Activated CD4-positive, alpha-beta T cell treated with anti-CD3 and anti-CD28 coated beads, Interleukin-2, amount 10 ng/mL, durations not matched to agents 24 days and 14 days (primary cell): ENCODE data around the gene MTCL1. TPM values are rescaled to one million over a fixed set of nuclear protein-coding genes. Genes with fewer than 3 reads are reported as not detected.

ENCODE experiments used
- DNase-seq: peaks from one replicate; pipeline ENCODE4 v3.0.0; 2022
- H3K27ac Mint-ChIP-seq: one replicate; pipeline ENCODE4 v1.8.0; 2022; ENCODE audit warnings: mild to moderate bottlenecking, mixed read lengths
- H3K27me3 Mint-ChIP-seq: one replicate; pipeline ENCODE4 v1.8.0; 2022; ENCODE audit warnings: mixed read lengths
- H3K36me3 Mint-ChIP-seq: one replicate; pipeline ENCODE4 v1.8.0; 2022; ENCODE audit warnings: low read depth, mild to moderate bottlenecking, mixed read lengths
- H3K4me1 Mint-ChIP-seq: one replicate; pipeline ENCODE4 v1.8.0; 2021; ENCODE audit warnings: mixed read lengths
- H3K4me3 Mint-ChIP-seq: one replicate; pipeline ENCODE4 v1.8.0; 2022; ENCODE audit warnings: mild to moderate bottlenecking, moderate library complexity, mixed read lengths
- H3K9me3 Mint-ChIP-seq: one replicate; pipeline ENCODE4 v1.8.0; 2021; ENCODE audit warnings: mixed read lengths
- intact Hi-C: fragments of 100-400 bp; cut with micrococcal nuclease; formaldehyde crosslinking; loops from one replicate; pipeline ENCODE4 v1.15.1; 2023
- total RNA-seq: library from RNA; stranded (reverse); gene quantifications from 2 replicates; pipeline ENCODE4 v1.2.3, GENCODE V29; 2022

Gene MTCL1
- total RNA-seq, 1 donor from 2014 or later: 0.09 TPM

DNA sequence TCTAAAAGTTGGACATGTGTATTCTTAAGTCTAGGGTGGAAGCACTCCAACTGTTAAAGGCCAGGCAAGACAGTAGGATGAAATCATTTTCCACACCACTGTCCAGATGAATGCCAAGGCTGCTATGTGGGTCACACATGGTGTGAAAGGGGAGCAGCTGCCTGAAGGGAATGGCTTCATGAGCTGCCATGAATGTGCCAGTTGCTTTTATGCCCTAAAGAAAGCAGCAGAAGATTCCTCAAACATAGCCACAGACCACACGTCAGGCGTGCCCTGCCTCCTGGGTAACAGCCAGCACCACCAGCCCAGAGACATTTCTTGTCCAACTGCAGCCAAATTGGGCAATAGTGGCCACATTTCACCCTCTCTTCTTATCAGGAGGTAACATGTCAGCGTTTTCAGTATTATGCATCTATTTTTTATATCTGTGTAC is 130.2 kb downstream of the MTCL1 start:
- Mint-ChIP-seq H3K9me3 (peaks cover 9% of the 10 kb centered on the region), H3K4me3 (no peak overlapping the region), H3K36me3 (no peaks in the 10 kb centered on the region), H3K27ac (no peak overlapping the region), H3K27me3 (peaks cover 1% of the 10 kb centered on the region), H3K4me1 (no peaks in the 10 kb centered on the region)
- intact Hi-C loops: no loop called here
- no peak for DNase-seq

DNA sequence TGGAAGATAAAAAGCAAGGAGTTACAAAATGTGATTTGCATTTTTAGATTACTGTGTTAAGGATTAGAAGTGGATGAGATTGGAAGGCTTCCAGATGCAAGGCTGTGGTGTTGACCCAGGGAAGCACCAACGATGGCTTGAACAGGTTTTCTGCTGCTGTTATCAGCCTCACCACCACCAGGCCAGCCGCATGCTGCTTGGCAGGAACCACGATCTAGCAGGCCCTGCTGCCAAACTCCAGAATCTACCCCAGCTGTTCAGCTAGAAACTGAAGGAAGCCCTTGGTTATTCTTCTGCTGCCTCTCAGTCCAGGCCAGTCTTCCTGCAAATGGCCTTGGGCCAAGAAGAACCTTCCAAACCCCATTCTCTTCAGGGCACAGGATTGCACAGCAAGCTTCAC is 133.9 kb downstream of the MTCL1 start:
- no peak for DNase-seq
- intact Hi-C loops: no loop called here
- Mint-ChIP-seq H3K27me3 (peaks cover 4% of the 10 kb centered on the region), H3K36me3 (no peaks in the 10 kb centered on the region), H3K4me1 (no peaks in the 10 kb centered on the region), H3K9me3 (peaks cover 9% of the 10 kb centered on the region), H3K27ac (no peak overlapping the region), H3K4me3 (no peak overlapping the region)

DNA sequence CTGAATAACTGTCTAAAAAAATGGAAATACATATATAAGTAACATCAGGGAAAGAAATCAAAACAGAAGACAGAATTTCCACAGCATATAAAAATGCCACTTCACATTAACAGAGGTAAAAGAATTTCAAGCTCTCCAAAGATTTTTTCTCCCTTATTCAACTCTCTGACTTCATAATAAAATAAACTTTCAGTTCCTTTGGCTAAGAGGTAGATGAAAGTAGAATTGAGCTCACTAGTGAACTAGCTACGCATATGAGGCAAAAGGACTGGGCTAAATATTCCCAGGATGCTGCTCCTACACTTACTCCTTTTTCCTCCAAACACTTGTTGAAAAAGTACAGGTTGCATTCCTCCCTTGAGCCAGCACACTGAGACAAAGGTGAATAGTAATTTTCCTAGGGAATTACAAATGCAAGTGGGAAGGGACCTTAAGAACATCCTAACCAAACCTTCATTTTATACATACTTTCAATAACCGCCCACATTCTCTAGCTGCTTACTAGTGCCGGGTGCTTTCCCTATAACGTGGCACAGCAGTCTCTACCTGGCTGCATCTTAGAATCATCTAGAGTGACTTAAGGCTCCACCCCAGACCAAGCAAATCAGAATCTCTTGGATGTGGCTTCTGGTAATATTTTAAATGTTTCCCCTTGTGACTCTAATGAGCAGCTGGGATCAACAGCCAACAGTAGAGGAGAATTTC is 136.6 kb downstream of the MTCL1 start:
- Mint-ChIP-seq H3K9me3 (peaks cover 4% of the 10 kb centered on the region), H3K27me3 (peaks cover 2% of the 10 kb centered on the region), H3K36me3 (no peaks in the 10 kb centered on the region), H3K4me3 (no peak overlapping the region), H3K27ac (no peak overlapping the region), H3K4me1 (no peaks in the 10 kb centered on the region)
- DNase-seq: no peak
- intact Hi-C loops: no loop called here

DNA sequence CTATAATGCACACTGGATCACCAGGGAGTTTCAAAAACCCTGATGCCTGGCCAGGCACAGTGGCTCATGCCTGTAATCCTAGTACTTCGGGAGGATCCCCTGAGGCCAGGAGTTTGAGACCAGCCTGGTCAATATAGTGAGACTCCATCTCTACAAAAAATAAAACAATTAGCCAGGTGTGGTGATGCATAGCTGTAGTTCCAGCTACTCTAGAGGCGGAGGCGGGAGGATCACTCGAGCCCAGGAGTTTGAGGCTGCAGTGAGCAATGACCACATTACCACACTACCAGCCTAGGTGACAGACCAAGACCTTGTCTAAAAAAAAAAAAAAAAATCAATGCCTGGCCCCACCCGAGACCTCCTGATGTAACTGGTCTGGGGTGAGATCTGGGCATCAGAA is 137.2 kb downstream of the MTCL1 start:
- H3K36me3 Mint-ChIP-seq: no peaks in the 10 kb centered on the region
- DNase-seq: no peak
- H3K9me3 Mint-ChIP-seq: no peaks in the 10 kb centered on the region
- intact Hi-C loops: no loop called here
- H3K27me3 Mint-ChIP-seq: peaks cover 2% of the 10 kb centered on the region
- H3K4me1 Mint-ChIP-seq: no peaks in the 10 kb centered on the region
- no peak overlapping the region for H3K27ac Mint-ChIP-seq
- no peak overlapping the region for H3K4me3 Mint-ChIP-seq

DNA sequence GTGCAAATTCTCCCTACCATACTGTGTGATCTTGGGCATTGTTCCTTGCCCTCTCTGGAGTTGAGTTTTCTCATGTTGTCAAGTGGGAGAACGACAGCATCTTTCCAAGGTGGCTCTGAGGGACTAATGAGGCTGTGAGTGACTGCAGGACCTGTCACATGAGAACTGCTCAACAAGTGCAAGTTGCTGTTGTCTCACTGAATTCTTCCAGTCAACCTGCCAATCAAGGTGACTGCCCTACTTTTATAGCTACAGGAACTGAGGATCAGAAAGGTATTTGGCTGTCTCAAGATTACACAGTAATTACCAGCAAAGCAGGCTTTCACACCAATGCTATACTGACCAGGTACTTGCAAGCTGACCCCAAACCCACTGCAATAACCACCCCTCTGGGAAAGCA is 137.6 kb downstream of the MTCL1 start:
- Mint-ChIP-seq H3K9me3 (no peaks in the 10 kb centered on the region), H3K4me3 (no peak overlapping the region), H3K27ac (no peak overlapping the region), H3K36me3 (no peaks in the 10 kb centered on the region), H3K27me3 (peaks cover 2% of the 10 kb centered on the region), H3K4me1 (no peaks in the 10 kb centered on the region)
- intact Hi-C loops: no loop called here
- no peak for DNase-seq

DNA sequence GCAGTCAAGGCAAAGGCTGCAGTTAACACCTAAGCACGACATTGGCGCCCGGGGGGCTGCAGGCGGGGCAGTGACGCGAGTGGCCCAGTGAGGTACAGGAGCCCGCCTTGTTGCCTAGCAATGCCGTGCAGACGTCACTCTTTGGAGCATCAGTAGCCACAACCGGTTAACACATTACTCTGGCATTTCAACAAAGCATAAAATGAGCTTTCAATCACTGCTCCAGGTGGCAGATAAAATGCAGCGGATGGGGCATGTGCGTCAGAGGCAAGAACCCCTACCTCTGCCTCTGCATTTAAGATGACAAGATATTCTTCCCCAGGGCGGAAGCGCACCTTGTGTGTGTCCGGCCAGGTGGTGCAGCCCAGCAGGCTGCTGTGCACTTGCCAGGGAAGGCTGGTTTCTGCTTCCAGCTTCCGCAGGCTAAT is 139.4 kb downstream of the MTCL1 start:
- no peaks in the 10 kb centered on the region for H3K36me3 Mint-ChIP-seq
- no peak overlapping the region for H3K27ac Mint-ChIP-seq
- intact Hi-C loops: no loop called here
- peaks cover 4% of the 10 kb centered on the region for H3K27me3 Mint-ChIP-seq
- no peaks in the 10 kb centered on the region for H3K9me3 Mint-ChIP-seq
- H3K4me3 Mint-ChIP-seq: no peak overlapping the region
- no peaks in the 10 kb centered on the region for H3K4me1 Mint-ChIP-seq
- DNase-seq: no peak

DNA sequence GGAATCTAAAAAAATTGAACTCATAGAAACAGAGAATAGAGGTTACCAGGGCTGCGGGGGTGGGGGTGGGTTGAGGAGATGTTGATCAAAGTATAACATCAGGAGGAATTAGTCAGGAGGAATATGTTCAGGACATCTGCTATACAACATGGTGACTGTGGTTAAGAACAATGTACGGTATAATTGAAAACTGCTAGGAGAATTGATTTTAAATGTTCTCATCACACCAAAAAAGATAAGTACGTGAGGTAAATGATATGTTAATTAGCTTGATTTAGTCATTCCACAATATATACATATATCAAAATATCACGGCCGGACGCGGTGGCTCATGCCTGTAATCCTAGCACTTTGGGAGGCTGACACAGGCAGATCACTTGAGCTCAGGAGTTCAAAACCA is 140.2 kb downstream of the MTCL1 start:
- H3K27me3 Mint-ChIP-seq: peaks cover 4% of the 10 kb centered on the region
- intact Hi-C loops: no loop called here

DNA sequence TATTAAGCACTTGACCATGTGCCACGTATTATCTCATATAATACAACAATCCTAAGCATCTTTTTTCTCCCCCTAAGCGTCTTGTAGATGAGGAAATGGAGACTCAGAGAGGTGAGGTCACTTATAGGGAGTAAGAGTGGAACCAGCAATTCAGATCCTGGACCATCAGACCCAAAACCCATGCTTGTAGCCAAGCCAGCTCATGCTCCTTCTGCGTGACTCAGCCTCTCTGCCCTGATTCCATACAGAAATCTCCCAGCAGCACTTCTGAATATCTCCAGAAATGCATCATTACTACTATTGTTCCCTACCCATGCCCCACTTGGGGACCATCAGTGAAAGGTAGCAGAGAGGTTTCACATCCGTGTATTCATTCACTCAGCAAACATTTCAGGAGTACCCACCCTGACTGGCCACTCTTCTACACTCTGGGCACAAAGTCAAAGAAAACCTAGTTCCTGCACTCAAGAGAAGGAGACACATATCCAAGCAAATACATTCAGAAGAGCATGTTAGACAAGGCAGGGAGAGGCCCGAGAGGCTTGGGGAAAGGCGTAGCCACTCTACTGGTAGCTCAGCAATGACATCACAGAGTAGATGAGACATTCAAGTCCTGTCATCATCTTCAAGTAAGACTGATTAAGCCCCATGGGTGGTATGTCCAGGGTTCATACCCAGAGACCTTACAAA is 141.9 kb downstream of the MTCL1 start:
- DNase-seq: no peak
- Mint-ChIP-seq H3K36me3 (no peaks in the 10 kb centered on the region), H3K9me3 (no peaks in the 10 kb centered on the region), H3K4me1 (no peaks in the 10 kb centered on the region), H3K27me3 (peaks cover 2% of the 10 kb centered on the region), H3K4me3 (no peak overlapping the region), H3K27ac (no peak overlapping the region)
- intact Hi-C loops: no loop called here

More for the DNA sequence above, 140.2 kb downstream of the MTCL1 start:
- no peak for DNase-seq
- no peak overlapping the region for H3K27ac Mint-ChIP-seq
- no peak overlapping the region for H3K4me3 Mint-ChIP-seq
- no peaks in the 10 kb centered on the region for H3K9me3 Mint-ChIP-seq
- no peaks in the 10 kb centered on the region for H3K4me1 Mint-ChIP-seq
- no peaks in the 10 kb centered on the region for H3K36me3 Mint-ChIP-seq

DNA sequence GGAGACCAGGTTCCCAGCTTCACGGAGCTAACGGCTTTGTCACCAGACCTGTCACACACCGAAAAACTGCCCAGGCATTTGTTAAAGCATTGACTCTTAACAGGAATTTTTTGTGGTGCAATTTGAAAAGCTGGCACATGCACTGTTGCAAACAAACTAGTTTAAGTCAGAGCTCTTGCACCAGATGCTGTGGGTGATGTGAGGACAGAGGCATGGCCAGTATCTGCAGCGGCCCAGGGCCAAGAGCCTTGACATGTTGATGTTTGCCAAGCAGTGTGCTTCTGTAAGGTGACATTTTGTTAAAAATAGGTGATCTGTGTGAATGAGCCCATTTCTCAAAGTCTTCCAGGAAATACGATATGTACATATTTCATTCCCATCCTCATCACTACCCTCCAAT is 142.5 kb downstream of the MTCL1 start:
- Mint-ChIP-seq H3K36me3 (no peaks in the 10 kb centered on the region), H3K4me3 (no peak overlapping the region), H3K4me1 (no peaks in the 10 kb centered on the region), H3K27me3 (peaks cover 4% of the 10 kb centered on the region), H3K9me3 (no peaks in the 10 kb centered on the region), H3K27ac (no peak overlapping the region)
- intact Hi-C loops: no loop called here
- DNase-seq: no peak

DNA sequence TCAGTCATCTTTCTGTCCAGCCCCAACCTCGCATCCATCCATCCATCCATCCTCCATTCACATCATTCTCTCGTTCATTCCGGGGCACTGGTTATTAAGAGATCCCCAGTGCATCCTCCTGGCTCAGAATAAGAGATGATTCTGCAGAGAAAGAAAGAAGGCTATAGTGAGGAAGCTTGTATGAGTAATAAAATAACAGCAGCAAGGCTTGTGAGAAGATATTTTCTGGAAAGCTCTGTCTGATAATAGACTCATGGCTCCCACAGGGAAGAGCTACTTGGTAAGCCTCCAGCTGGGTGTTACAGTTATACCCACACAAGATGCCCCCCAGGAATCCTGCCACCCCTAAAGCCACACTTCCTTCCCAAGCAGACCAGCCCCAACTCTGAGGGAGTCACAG is 143.2 kb downstream of the MTCL1 start:
- no peak for DNase-seq
- Mint-ChIP-seq H3K27ac (no peak overlapping the region), H3K4me3 (no peak overlapping the region), H3K9me3 (no peaks in the 10 kb centered on the region), H3K36me3 (no peaks in the 10 kb centered on the region), H3K27me3 (peaks cover 4% of the 10 kb centered on the region), H3K4me1 (no peaks in the 10 kb centered on the region)
- intact Hi-C loops: no loop called here

DNA sequence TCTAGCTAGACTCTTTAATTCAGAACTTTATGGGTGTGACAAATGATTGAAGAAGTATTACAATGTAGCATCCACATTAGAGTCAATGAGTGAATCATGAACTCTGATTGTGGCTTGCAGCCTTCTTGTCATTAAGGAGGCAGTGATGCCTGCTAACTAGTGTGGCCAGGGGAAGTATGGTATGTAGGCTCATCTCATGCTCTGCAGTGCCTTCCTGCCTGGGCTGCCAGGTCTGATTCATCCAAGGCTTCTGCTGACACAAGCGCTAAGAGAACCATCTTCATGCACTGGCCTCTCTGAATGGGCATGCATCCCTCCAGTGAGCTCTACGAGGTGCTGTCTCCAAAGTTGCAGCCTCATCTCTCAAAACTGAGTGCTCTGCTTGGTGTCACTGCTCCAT is 144.3 kb downstream of the MTCL1 start:
- intact Hi-C loops: no loop called here
- no peak for DNase-seq
- H3K36me3 Mint-ChIP-seq: no peaks in the 10 kb centered on the region
- H3K4me3 Mint-ChIP-seq: no peak overlapping the region
- no peaks in the 10 kb centered on the region for H3K4me1 Mint-ChIP-seq
- peaks cover 8% of the 10 kb centered on the region for H3K27me3 Mint-ChIP-seq
- no peaks in the 10 kb centered on the region for H3K9me3 Mint-ChIP-seq
- H3K27ac Mint-ChIP-seq: no peak overlapping the region

DNA sequence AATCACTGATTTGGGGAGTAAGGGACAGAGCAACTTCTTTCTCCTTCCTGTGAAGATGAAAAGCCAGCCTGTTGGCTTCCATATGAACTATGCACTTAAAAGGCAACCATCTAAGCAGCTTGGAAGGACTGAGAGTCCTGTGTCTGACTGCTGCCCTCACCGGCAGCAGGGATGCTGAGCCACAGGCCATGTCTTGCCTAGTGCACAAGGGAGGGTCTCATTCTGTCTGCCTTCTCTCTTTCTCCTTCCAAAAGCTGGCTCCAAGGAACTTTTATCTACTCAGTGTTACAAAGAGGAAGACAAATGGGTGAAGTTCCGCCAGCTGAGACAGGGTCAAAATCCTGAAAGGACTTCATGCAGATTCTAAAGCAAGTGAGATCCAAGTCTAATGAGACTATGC is 146.3 kb downstream of the MTCL1 start:
- Mint-ChIP-seq H3K4me3 (no peak overlapping the region), H3K27ac (no peak overlapping the region), H3K9me3 (no peaks in the 10 kb centered on the region), H3K4me1 (no peaks in the 10 kb centered on the region), H3K36me3 (no peaks in the 10 kb centered on the region), H3K27me3 (peaks cover 8% of the 10 kb centered on the region)
- intact Hi-C loops: no loop called here
- DNase-seq: no peak

DNA sequence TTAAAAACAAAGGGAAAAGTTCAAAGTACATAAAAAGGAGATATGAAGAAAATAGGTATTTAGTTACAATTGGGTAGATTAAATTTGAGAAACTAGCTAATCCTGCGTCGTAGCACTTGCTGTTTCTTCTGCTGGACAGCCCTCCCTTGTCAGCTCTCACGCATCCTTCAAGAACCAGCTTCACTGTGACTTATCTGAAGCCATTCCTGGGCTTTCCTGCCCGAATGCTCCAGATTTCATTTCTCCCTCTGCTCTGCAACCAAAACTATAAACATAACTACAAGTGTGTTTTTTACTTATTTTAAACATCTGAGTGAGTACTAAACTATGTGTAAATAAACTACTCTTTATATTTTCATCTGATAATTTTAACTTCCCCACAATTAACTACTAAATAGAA is 149.2 kb downstream of the MTCL1 start:
- intact Hi-C loops: no loop called here
- Mint-ChIP-seq H3K9me3 (no peaks in the 10 kb centered on the region), H3K27ac (no peak overlapping the region), H3K36me3 (no peaks in the 10 kb centered on the region), H3K4me1 (no peaks in the 10 kb centered on the region), H3K27me3 (peaks cover 6% of the 10 kb centered on the region), H3K4me3 (no peak overlapping the region)
- DNase-seq: no peak

DNA sequence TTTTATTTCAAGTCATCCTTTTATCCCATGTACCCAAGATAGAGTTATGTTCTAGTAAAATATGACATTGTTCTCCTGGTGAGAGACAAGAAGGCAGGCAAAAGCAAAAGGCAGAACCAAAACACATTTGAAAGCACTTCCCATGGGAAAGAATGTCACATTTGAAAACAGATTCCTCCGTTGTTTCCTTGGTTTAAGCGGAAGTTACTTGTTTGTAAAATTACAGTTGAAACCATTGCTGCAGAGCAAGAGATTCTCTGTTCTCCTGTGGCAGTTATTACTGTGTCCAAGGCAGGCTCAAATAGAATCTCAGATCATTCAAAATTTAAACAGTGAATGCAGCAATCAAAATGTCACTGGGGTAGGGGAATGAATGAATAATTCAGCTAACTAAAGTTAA is 149.6 kb downstream of the MTCL1 start:
- no peak overlapping the region for H3K4me3 Mint-ChIP-seq
- peaks cover 6% of the 10 kb centered on the region for H3K27me3 Mint-ChIP-seq
- no peaks in the 10 kb centered on the region for H3K9me3 Mint-ChIP-seq
- H3K4me1 Mint-ChIP-seq: no peaks in the 10 kb centered on the region
- no peak overlapping the region for H3K27ac Mint-ChIP-seq
- no peaks in the 10 kb centered on the region for H3K36me3 Mint-ChIP-seq
- intact Hi-C loops: no loop called here
- DNase-seq: no peak

DNA sequence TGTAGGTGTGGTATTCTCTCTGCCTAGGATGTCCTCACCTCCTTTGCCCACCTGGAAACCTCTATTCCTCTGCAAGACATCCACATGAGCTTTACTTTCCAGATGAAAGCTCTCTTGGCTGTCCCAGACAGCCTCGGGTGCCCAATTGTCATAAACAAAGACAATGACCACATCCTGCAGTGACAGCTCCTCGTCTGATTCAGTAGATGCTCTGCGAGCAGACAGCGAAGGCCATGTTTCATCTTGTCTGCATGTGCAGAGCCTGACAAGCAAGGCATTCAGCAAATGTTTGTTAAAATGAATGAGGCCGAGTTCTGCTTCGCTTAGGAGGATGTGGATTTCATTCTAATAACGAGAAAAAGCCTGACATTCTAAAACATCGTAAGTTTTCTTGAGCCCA is 150.9 kb downstream of the MTCL1 start:
- Mint-ChIP-seq H3K4me3 (no peak overlapping the region), H3K36me3 (no peaks in the 10 kb centered on the region), H3K27me3 (peaks cover 6% of the 10 kb centered on the region), H3K9me3 (no peaks in the 10 kb centered on the region), H3K4me1 (no peaks in the 10 kb centered on the region), H3K27ac (no peak overlapping the region)
- no peak for DNase-seq
- intact Hi-C loops: no loop called here
